Kasumi-1 (cell line): Measurements from ENCODE around the gene CASP8.
"Not testable (repeated sequence)": the region's sequence is repeated elsewhere in the genome, so short reads cannot be mapped to it uniquely, and the experiment has no call there.

Source experiments
- DNase-seq, 2 experiments: peaks; one replicate each; lab custom pipeline; 2025; lab: John Stamatoyannopoulos, UW

CASP8 gene

GRCh38 chr2:201270293-201271001 is 10.1 kb downstream of the CASP8 start:
- DNase-seq = no peak

GRCh38 chr2:201271917-201272316 is 11.6 kb downstream of the CASP8 start:
- no peak for DNase-seq

- no peak for DNase-seq
Measured at GRCh38 chr2:201273330-201273983, 13.1 kb downstream of the CASP8 start.

GRCh38 chr2:201275069-201275468 is 14.7 kb downstream of the CASP8 start:
- no peak for DNase-seq

- no peak for DNase-seq
Measured at GRCh38 chr2:201275990-201276389, 15.7 kb downstream of the CASP8 start.

- no peak for DNase-seq
Measured at GRCh38 chr2:201276511-201276910, 16.2 kb downstream of the CASP8 start.

GRCh38 chr2:201279079-201279478 is 18.7 kb downstream of the CASP8 start:
- DNase-seq = peak; percentile 32 to 35

GRCh38 chr2:201280191-201281040 is 20.1 kb downstream of the CASP8 start:
- peak; percentile 66 to 81 for DNase-seq

GRCh38 chr2:201285499-201285898 is 25.2 kb downstream of the CASP8 start:
- DNase-seq = no peak

GRCh38 chr2:201290457-201291148 is 30.3 kb downstream of the CASP8 start:
- not testable (repeated sequence) for DNase-seq

- DNase-seq = no peak
Measured at GRCh38 chr2:201298462-201299052, 38.2 kb downstream of the CASP8 start.

GRCh38 chr2:201299929-201300328 is 39.6 kb downstream of the CASP8 start:
- not testable (repeated sequence) for DNase-seq

GRCh38 chr2:201307876-201308275 is 47.5 kb downstream of the CASP8 start:
- no peak for DNase-seq

- no peak for DNase-seq
Measured at GRCh38 chr2:201308914-201309313, 48.6 kb downstream of the CASP8 start.

- no peak for DNase-seq
Measured at GRCh38 chr2:201313362-201313761, 53.0 kb downstream of the CASP8 start.

- no peak for DNase-seq
Measured at GRCh38 chr2:201319511-201319910, 59.2 kb downstream of the CASP8 start.

- DNase-seq = no peak
Measured at GRCh38 chr2:201320257-201320656, 59.9 kb downstream of the CASP8 start.

- no peak for DNase-seq
Measured at GRCh38 chr2:201320701-201321100, 60.4 kb downstream of the CASP8 start.

- no peak for DNase-seq
Measured at GRCh38 chr2:201322772-201323171, 62.4 kb downstream of the CASP8 start.

GRCh38 chr2:201327678-201328077 is 67.3 kb downstream of the CASP8 start:
- no peak for DNase-seq

GRCh38 chr2:201329409-201329808 is 69.1 kb downstream of the CASP8 start:
- no peak for DNase-seq
